HCT116 (cell line): ENCODE measurements around the gene PPTC7.

Experiments used
- EZH2 ChIP-seq: fragments of 200-600 bp; sonication (generic); IDR thresholded peaks from 2 replicates; pipeline ENCODE4 v1.6.1; 2017; ENCODE audit warnings: antibody characterized with exemption, mixed run types
- EZH2phosphoT487 ChIP-seq: fragments of 200-600 bp; IDR thresholded peaks from 2 replicates; pipeline ENCODE4 v1.6.1; 2018; ENCODE audit warnings: antibody characterized with exemption, borderline replicate concordance
- POLR2A ChIP-seq: IDR thresholded peaks from 2 replicates; pipeline ENCODE4 v1.7.0; 2011; ENCODE audit warnings: borderline replicate concordance; ENCODE audit not compliant: insufficient read depth, insufficient read length; ENCODE audit errors: extremely low read depth
- SIN3A ChIP-seq: IDR thresholded peaks from 2 replicates; pipeline ENCODE4 v1.6.1; 2012; ENCODE audit warnings: low read depth
- SP1 ChIP-seq: IDR thresholded peaks from 2 replicates; pipeline ENCODE4 v1.6.1; 2012; ENCODE audit warnings: low read depth
- TF ChIP-seq, protein P1 (sequence below), 3 experiments: fragments of 200-600 bp in 1 of 3; sonication (generic) in 1 of 3; IDR thresholded peaks in 2 of 3; conservative IDR thresholded peaks in 1 of 3; 2 replicates each; pipeline ENCODE4 v1.5.1; 2012 to 2017; ENCODE audit warnings: low read depth in 2 of 3, low read length in 2 of 3, antibody characterized with exemption in 1 of 3, borderline replicate concordance in 1 of 3, control low read depth in 1 of 3, mild to moderate bottlenecking in 1 of 3, mixed read lengths in 1 of 3, mixed run types in 1 of 3, moderate library complexity in 1 of 3; ENCODE audit not compliant: insufficient read depth in 1 of 3
- TF ChIP-seq, protein P2 (sequence below): IDR thresholded peaks from 2 replicates; pipeline ENCODE4 v1.6.1; 2012; ENCODE audit warnings: low read depth

DNA sequence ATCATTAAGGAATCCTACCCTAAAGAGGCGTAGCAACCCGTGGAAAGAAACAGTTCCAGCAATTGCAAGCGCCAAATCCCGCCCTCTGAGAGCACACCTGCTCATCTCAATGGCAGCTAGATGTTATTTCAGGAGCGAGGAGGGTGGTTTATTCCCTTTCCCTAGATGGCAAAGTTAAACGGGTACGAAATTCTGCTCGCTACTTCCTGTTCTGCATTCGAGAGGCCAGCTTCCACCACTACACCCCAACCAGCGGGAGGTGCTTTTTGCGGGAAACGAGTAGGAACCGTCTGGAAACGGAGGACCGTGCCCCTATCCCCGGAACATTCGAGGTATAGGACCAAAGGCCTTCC lies 81.7 kb downstream of the PPTC7 start:
- no peak for TF ChIP-seq EZH2phosphoT487
- TF ChIP-seq EZH2: no peak
- TF ChIP-seq, protein P1, sequence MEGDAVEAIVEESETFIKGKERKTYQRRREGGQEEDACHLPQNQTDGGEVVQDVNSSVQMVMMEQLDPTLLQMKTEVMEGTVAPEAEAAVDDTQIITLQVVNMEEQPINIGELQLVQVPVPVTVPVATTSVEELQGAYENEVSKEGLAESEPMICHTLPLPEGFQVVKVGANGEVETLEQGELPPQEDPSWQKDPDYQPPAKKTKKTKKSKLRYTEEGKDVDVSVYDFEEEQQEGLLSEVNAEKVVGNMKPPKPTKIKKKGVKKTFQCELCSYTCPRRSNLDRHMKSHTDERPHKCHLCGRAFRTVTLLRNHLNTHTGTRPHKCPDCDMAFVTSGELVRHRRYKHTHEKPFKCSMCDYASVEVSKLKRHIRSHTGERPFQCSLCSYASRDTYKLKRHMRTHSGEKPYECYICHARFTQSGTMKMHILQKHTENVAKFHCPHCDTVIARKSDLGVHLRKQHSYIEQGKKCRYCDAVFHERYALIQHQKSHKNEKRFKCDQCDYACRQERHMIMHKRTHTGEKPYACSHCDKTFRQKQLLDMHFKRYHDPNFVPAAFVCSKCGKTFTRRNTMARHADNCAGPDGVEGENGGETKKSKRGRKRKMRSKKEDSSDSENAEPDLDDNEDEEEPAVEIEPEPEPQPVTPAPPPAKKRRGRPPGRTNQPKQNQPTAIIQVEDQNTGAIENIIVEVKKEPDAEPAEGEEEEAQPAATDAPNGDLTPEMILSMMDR (IDR thresholded peaks at IDR 0.05 in 2 of 3, conservative IDR thresholded peaks at IDR 0.05 in 1 of 3; ENCODE audit: borderline replicate concordance in 1 of 3, insufficient read depth in 1 of 3, low read depth in 2 of 3, low read length in 2 of 3): no peak
- no peak for TF ChIP-seq SIN3A
- no peak for TF ChIP-seq POLR2A
- no peak for TF ChIP-seq SP1
- TF ChIP-seq, protein P2, sequence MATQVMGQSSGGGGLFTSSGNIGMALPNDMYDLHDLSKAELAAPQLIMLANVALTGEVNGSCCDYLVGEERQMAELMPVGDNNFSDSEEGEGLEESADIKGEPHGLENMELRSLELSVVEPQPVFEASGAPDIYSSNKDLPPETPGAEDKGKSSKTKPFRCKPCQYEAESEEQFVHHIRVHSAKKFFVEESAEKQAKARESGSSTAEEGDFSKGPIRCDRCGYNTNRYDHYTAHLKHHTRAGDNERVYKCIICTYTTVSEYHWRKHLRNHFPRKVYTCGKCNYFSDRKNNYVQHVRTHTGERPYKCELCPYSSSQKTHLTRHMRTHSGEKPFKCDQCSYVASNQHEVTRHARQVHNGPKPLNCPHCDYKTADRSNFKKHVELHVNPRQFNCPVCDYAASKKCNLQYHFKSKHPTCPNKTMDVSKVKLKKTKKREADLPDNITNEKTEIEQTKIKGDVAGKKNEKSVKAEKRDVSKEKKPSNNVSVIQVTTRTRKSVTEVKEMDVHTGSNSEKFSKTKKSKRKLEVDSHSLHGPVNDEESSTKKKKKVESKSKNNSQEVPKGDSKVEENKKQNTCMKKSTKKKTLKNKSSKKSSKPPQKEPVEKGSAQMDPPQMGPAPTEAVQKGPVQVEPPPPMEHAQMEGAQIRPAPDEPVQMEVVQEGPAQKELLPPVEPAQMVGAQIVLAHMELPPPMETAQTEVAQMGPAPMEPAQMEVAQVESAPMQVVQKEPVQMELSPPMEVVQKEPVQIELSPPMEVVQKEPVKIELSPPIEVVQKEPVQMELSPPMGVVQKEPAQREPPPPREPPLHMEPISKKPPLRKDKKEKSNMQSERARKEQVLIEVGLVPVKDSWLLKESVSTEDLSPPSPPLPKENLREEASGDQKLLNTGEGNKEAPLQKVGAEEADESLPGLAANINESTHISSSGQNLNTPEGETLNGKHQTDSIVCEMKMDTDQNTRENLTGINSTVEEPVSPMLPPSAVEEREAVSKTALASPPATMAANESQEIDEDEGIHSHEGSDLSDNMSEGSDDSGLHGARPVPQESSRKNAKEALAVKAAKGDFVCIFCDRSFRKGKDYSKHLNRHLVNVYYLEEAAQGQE: no peak
